Measurements from ENCODE around the gene LSM5.
"Not testable (repeated sequence)": the region's sequence is repeated elsewhere in the genome, so short reads cannot be mapped to it uniquely, and the experiment has no call there.

Gene LSM5

DNA sequence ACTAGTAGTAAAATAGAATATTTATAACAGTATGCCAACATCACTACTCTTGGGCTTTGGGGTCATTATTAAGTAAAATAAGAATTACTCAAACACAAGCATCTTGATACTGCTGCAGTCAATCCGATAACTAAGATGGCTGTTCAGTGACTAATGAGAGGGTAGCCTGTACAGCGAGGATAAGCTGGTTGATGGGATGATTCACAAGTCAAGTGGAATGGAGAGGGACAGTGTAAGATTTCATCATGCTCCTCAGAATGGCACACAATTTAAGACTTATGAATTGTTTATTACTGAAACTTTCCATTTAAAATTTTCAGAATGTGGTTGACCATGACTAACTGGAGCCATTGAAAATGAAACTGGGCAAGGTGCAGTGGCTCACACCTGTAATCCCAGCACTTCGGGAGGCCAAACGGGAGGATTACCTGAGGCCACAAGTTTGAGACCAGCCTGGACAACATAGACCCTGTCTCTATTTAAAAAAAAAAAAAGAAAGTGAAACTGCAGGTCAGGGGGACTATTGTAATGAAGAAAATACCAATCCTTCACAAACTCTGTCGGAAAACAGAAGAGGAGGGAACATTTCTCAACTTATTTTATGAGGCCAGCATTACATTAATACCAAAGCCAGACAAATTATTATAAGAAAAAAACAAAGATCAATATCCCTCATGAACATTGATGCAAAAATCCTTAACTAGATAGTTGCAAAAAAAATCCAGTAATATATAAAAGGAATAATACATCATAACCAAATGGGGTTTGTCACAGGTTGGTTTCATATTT is 16.3 kb upstream of the LSM5 start:
- DNase-seq (ENCODE audit: low read depth in 2 of 2): peak; percentile 80

- DNase-seq (ENCODE audit: low read depth in 2 of 2): no peak
These were observed 12.5 kb upstream of the LSM5 start for GRCh38 chr7:32502728-32503127.

DNA sequence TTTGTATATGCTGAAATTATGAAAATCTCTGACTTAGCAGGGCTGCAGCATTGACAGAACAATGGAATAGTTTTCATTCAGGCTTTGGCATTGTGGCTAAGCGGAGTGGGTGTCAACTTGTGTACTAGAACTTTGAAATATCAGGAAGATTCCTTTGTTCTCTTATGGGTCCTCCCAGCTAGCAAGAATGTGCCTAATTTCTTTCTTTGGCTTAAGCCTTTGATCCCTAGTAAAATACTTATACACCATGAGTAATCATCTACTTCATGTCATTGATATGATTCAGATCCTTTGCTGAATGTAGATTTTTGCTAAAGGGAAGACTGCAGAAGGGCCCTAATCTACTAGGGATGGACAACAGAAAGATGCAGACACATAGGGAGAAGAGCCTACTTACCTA is 11.3 kb upstream of the LSM5 start:
- peak in 1 of 2 experiments; percentile 44 for DNase-seq (ENCODE audit: low read depth in 2 of 2)

GRCh38 chr7:32500922-32501341 is 10.8 kb upstream of the LSM5 start:
- peak; percentile 60 for DNase-seq (ENCODE audit: low read depth in 2 of 2)

GRCh38 chr7:32500216-32500615 is 10.0 kb upstream of the LSM5 start:
- DNase-seq (ENCODE audit: low read depth in 2 of 2): not testable (repeated sequence)

- DNase-seq (ENCODE audit: low read depth in 2 of 2): not testable (repeated sequence)
These were observed 9.6 kb upstream of the LSM5 start for GRCh38 chr7:32499755-32500154.

GRCh38 chr7:32496052-32496813 is 6.1 kb upstream of the LSM5 start:
- no peak for DNase-seq (ENCODE audit: low read depth in 2 of 2)

GRCh38 chr7:32495298-32496051 is 5.3 kb upstream of the LSM5 start, which contains the start of gene AVL9:
TSS of gene AVL9 (plus strand) at chr7:32495489. CDS start at chr7:32495710, 221 bp downstream.
- DNase-seq (ENCODE audit: low read depth in 2 of 2): peak; percentile 88 to 91

DNA sequence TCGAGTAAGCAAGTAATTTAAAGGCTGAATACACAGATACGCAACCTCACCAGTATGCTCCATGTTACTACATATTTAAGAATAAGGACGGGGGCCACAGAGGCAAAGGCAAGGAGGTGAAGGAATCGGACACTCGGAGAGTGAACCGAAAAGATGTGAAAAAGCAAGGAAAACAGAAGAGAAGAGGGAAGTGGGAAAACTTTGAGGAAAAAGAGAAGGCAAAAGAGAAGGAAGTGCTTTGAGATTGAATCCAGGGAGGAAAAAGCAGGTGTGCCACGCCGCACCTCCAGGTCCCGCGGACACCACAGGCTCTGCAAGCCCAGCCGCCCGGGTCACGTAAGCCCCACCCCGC is 4.7 kb upstream of the LSM5 start:
- no peak for DNase-seq (ENCODE audit: low read depth in 2 of 2)

- DNase-seq (ENCODE audit: low read depth in 2 of 2): no peak
These were observed 423 bp downstream of the LSM5 start for GRCh38 chr7:32489788-32490126.

DNA sequence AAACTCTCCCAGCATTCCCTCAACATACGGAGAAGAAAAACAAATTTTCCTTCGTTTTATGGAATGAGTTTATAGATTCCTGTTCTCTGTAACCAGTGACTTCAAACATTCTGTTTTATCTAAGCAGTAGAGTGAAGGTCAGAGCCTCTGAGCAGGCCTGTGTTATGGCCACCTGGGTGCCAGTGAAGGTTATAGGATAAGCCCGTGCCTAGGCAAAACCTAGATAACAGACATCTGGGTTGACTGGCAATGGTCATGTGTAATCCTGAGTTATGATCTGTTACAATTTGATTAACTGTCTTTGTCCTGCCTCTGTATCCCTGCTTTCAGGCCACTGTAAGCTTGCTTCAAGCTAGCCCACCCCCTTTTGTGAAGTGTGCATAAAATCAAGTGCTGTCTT is 8.3 kb downstream of the LSM5 start:
- no peak for DNase-seq (ENCODE audit: low read depth in 2 of 2)

GRCh38 chr7:32481176-32481575 is 9.0 kb downstream of the LSM5 start:
- DNase-seq (ENCODE audit: low read depth in 2 of 2): no peak

GRCh38 chr7:32479574-32480200 is 10.5 kb downstream of the LSM5 start:
- peak in 1 of 2 experiments; percentile 7 for DNase-seq (ENCODE audit: low read depth in 2 of 2)

DNA sequence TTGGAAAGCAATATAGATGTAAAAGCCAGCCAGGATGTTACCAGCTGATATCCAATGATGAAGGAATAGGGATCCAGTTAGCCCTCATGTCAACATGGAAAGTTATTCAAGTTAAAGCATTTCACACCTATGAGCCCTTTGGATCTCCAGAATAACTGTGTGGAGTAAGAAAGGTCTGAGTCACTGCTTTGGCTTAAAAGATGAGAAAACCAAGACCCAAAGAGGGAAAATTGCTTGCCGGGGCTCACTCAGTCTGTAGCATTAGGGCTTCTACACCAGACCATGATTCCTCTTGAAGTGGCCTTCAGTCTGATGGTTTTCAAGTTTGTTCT is 12.6 kb downstream of the LSM5 start:
- no peak for DNase-seq (ENCODE audit: low read depth in 2 of 2)

GRCh38 chr7:32476816-32477648 is 13.1 kb downstream of the LSM5 start:
- no peak for DNase-seq (ENCODE audit: low read depth in 2 of 2)

- no peak for DNase-seq (ENCODE audit: low read depth in 2 of 2)
These were observed 16.2 kb downstream of the LSM5 start for GRCh38 chr7:32474008-32474407.

GRCh38 chr7:32472015-32472414 is 18.2 kb downstream of the LSM5 start:
- no peak for DNase-seq (ENCODE audit: low read depth in 2 of 2)

- no peak for DNase-seq (ENCODE audit: low read depth in 2 of 2)
These were observed 19.3 kb downstream of the LSM5 start for GRCh38 chr7:32470871-32471270.

- DNase-seq (ENCODE audit: low read depth in 2 of 2): not testable (repeated sequence)
These were observed 20.2 kb downstream of the LSM5 start for GRCh38 chr7:32470004-32470403.

- not testable (repeated sequence) for DNase-seq (ENCODE audit: low read depth in 2 of 2)
These were observed 25.4 kb downstream of the LSM5 start for GRCh38 chr7:32464641-32465416.

Data from fibroblast of skin of left quadriceps (primary cell).